PC-3 (cell line): ENCODE data around the gene MYO1F.

Source experiments
- CTCF ChIP-seq: fragments of 300-600 bp; sonication (generic); conservative IDR thresholded peaks from 2 replicates; pipeline ENCODE4 v1.5.1; 2017; ENCODE audit warnings: antibody characterized with exemption, low read depth, mild to moderate bottlenecking, low read length
- EZH2 ChIP-seq: fragments of 300-600 bp; sonication (generic); IDR thresholded peaks from one replicate; pipeline ENCODE4 v1.6.1; 2017; ENCODE audit warnings: antibody characterized with exemption, mild to moderate bottlenecking, low read length; ENCODE audit not compliant: unreplicated experiment

- no peak for TF ChIP-seq CTCF
- no peak for TF ChIP-seq EZH2
Measured at GRCh38 chr19:8596168-8596567, 18.9 kb upstream of the MYO1F start.
